HEK293 (cell line): ENCODE data around the gene TCEAL1.

Source experiments
- AEBP2 ChIP-seq: fragments of 450-650 bp; formaldehyde crosslinking; IDR thresholded peaks from 2 replicates; pipeline ENCODE4 v1.5.1; 2016; ENCODE audit warnings: missing biosample characterization, missing genetic modification characterization, borderline replicate concordance
- BCL11B ChIP-seq: fragments of 450-650 bp; formaldehyde crosslinking; IDR thresholded peaks from 2 replicates; pipeline ENCODE4 v1.5.1; 2016; ENCODE audit warnings: low read depth, missing biosample characterization, missing genetic modification characterization
- GLI2 ChIP-seq: fragments of 450-650 bp; formaldehyde crosslinking; IDR thresholded peaks from 2 replicates; pipeline ENCODE4; 2017; ENCODE audit warnings: missing biosample characterization, missing genetic modification characterization, low read depth, borderline replicate concordance
- HOXD13 ChIP-seq: sonication (generic); formaldehyde crosslinking; IDR thresholded peaks from 2 replicates; pipeline ENCODE4 v1.8.0; 2022; ENCODE audit warnings: missing genetic modification reagents, borderline replicate concordance
- KLF9 ChIP-seq: fragments of 450-650 bp; formaldehyde crosslinking; IDR thresholded peaks from 2 replicates; pipeline ENCODE4 v1.5.1; 2016; ENCODE audit warnings: missing biosample characterization, missing genetic modification characterization, low read depth
- PRDM1 ChIP-seq: fragments of 450-650 bp; formaldehyde crosslinking; IDR thresholded peaks from 2 replicates; pipeline ENCODE4; 2016; ENCODE audit warnings: missing biosample characterization, missing genetic modification characterization
- SP2 ChIP-seq: fragments of 450-650 bp; formaldehyde crosslinking; IDR thresholded peaks from 2 replicates; pipeline ENCODE4 v1.5.1; 2016; ENCODE audit warnings: missing biosample characterization, missing genetic modification characterization
- YY1 ChIP-seq: fragments of 450-650 bp; formaldehyde crosslinking; IDR thresholded peaks from 2 replicates; pipeline ENCODE4 v1.5.1; 2018; ENCODE audit warnings: missing biosample characterization, missing genetic modification characterization
- ZBTB11 ChIP-seq: fragments of 450-650 bp; formaldehyde crosslinking; conservative IDR thresholded peaks from 2 replicates; pipeline ENCODE4 v1.5.1; 2016; ENCODE audit warnings: low read depth, missing biosample characterization, missing genetic modification characterization
- ZBTB17 ChIP-seq: fragments of 450-650 bp; formaldehyde crosslinking; IDR thresholded peaks from 2 replicates; pipeline ENCODE4 v1.5.1; 2016; ENCODE audit warnings: missing biosample characterization, missing genetic modification characterization
- ZBTB8A ChIP-seq: fragments of 450-650 bp; formaldehyde crosslinking; IDR thresholded peaks from 2 replicates; pipeline ENCODE4 v1.5.1; 2016; ENCODE audit warnings: missing biosample characterization, missing genetic modification characterization
- ZEB2 ChIP-seq: fragments of 450-650 bp; formaldehyde crosslinking; IDR thresholded peaks from 2 replicates; pipeline ENCODE4 v1.5.1; 2016; ENCODE audit warnings: missing biosample characterization, missing genetic modification characterization
- ZNF133 ChIP-seq: fragments of 450-650 bp; formaldehyde crosslinking; IDR thresholded peaks from 2 replicates; pipeline ENCODE4 v1.5.1; 2016; ENCODE audit warnings: missing biosample characterization, missing genetic modification characterization
- ZNF157 ChIP-seq: fragments of 450-650 bp; formaldehyde crosslinking; IDR thresholded peaks from 2 replicates; pipeline ENCODE4 v1.5.1; 2016; ENCODE audit warnings: missing biosample characterization, missing genetic modification characterization
- ZNF223 ChIP-seq: fragments of 450-650 bp; formaldehyde crosslinking; IDR thresholded peaks from 2 replicates; pipeline ENCODE4 v1.5.1; 2016; ENCODE audit warnings: missing biosample characterization, missing genetic modification characterization
- ZNF24 ChIP-seq: fragments of 450-650 bp; formaldehyde crosslinking; IDR thresholded peaks from 2 replicates; pipeline ENCODE4 v1.5.1; 2016; ENCODE audit warnings: missing biosample characterization, missing genetic modification characterization
- ZNF426 ChIP-seq: fragments of 450-650 bp; formaldehyde crosslinking; IDR thresholded peaks from 2 replicates; pipeline ENCODE4 v1.5.1; 2017; ENCODE audit warnings: missing biosample characterization, missing genetic modification characterization, mild to moderate bottlenecking, inconsistent platforms, moderate library complexity
- ZNF473 ChIP-seq: fragments of 450-650 bp; formaldehyde crosslinking; IDR thresholded peaks from 2 replicates; pipeline ENCODE4 v1.5.1; 2017; ENCODE audit warnings: missing biosample characterization, missing genetic modification characterization
- ZNF488 ChIP-seq: fragments of 450-650 bp; formaldehyde crosslinking; IDR thresholded peaks from 2 replicates; pipeline ENCODE4 v1.5.1; 2016; ENCODE audit warnings: missing biosample characterization, missing genetic modification characterization
- ZNF548 ChIP-seq: fragments of 450-650 bp; formaldehyde crosslinking; IDR thresholded peaks from 2 replicates; pipeline ENCODE4 v1.5.1; 2016; ENCODE audit warnings: missing biosample characterization, missing genetic modification characterization
- ZNF561 ChIP-seq: fragments of 450-650 bp; IDR thresholded peaks from 2 replicates; pipeline ENCODE4 v1.5.1; 2018; ENCODE audit warnings: missing biosample characterization, missing genetic modification characterization, borderline replicate concordance
- ZNF571 ChIP-seq: fragments of 450-650 bp; formaldehyde crosslinking; IDR thresholded peaks from 2 replicates; pipeline ENCODE4 v1.5.0; 2017; ENCODE audit warnings: missing biosample characterization, missing genetic modification characterization
- ZNF639 ChIP-seq: fragments of 450-650 bp; formaldehyde crosslinking; IDR thresholded peaks from 2 replicates; pipeline ENCODE4 v1.5.1; 2016; ENCODE audit warnings: missing biosample characterization, missing genetic modification characterization
- ZNF664 ChIP-seq: fragments of 450-650 bp; formaldehyde crosslinking; IDR thresholded peaks from 2 replicates; pipeline ENCODE4 v1.5.1; 2016; ENCODE audit warnings: missing biosample characterization, missing genetic modification characterization
- ZNF692 ChIP-seq: fragments of 450-650 bp; formaldehyde crosslinking; IDR thresholded peaks from 2 replicates; pipeline ENCODE4 v1.5.1; 2016; ENCODE audit warnings: missing biosample characterization, missing genetic modification characterization
- ZNF707 ChIP-seq: fragments of 450-650 bp; formaldehyde crosslinking; IDR thresholded peaks from 2 replicates; pipeline ENCODE4 v1.5.1; 2016; ENCODE audit warnings: missing biosample characterization, missing genetic modification characterization
- ZNF768 ChIP-seq: fragments of 450-650 bp; formaldehyde crosslinking; IDR thresholded peaks from 2 replicates; pipeline ENCODE4 v1.5.1; 2018; ENCODE audit warnings: missing biosample characterization, mild to moderate bottlenecking, missing genetic modification characterization
- ZNF777 ChIP-seq: fragments of 450-650 bp; formaldehyde crosslinking; IDR thresholded peaks from 2 replicates; pipeline ENCODE4 v1.5.1; 2017; ENCODE audit warnings: missing biosample characterization, missing genetic modification characterization, borderline replicate concordance
- ZNF830 ChIP-seq: fragments of 450-650 bp; IDR thresholded peaks from 2 replicates; pipeline ENCODE4 v1.5.0; 2018; ENCODE audit warnings: missing biosample characterization, missing genetic modification characterization, low read depth, mild to moderate bottlenecking, moderate library complexity
- ZNF837 ChIP-seq: fragments of 450-650 bp; formaldehyde crosslinking; IDR thresholded peaks from 2 replicates; pipeline ENCODE4 v1.5.1; 2016; ENCODE audit warnings: missing biosample characterization, missing genetic modification characterization

TCEAL1 gene

GRCh38 chrX:103628386-103629317, at the start of gene TCEAL1 (continued):
- TF ChIP-seq ZBTB11 (tag by site-specific recombination) = 0 out of 2 replicates have a peak, but pooled peaks have one; percentile 19
- no peak for TF ChIP-seq ZNF777
- no peak for TF ChIP-seq ZNF488 (tag by site-specific recombination)
- TF ChIP-seq ZNF157 (tag by site-specific recombination) = no peak
- peak; percentile 82 for TF ChIP-seq ZBTB17 (tag by site-specific recombination)
- TF ChIP-seq ZNF707 (tag by site-specific recombination) = no peak
- no peak for TF ChIP-seq HOXD13
- TF ChIP-seq AEBP2 (tag by site-specific recombination) = no peak
- TF ChIP-seq ZNF426 = no peak
- TF ChIP-seq SP2 (tag by site-specific recombination) = no peak
- TF ChIP-seq YY1 (tag by site-specific recombination) = peak; percentile 45; the same call in 1 of the 2 replicates
- TF ChIP-seq ZBTB8A (tag by site-specific recombination) = no peak; the same call in 1 of the 2 replicates
- TF ChIP-seq ZNF830 (tag by site-specific recombination) = no peak
- no peak for TF ChIP-seq ZNF473 (tag by site-specific recombination)
- TF ChIP-seq GLI2 (tag by site-specific recombination) = no peak
- TF ChIP-seq BCL11B (tag by site-specific recombination) = no peak
- no peak for TF ChIP-seq ZEB2 (tag by site-specific recombination)
- TF ChIP-seq ZNF768 (tag by site-specific recombination) = no peak
- no peak for TF ChIP-seq ZNF548 (tag by site-specific recombination)
- no peak for TF ChIP-seq ZNF24
- TF ChIP-seq ZNF639 (tag by site-specific recombination) = no peak
- no peak for TF ChIP-seq ZNF561 (tag by site-specific recombination)
- TF ChIP-seq ZNF664 (tag by site-specific recombination) = no peak
- no peak for TF ChIP-seq ZNF133 (tag by site-specific recombination)
- TF ChIP-seq PRDM1 (tag by site-specific recombination) = peak; percentile 84
- peak; percentile 24 for TF ChIP-seq KLF9 (tag by site-specific recombination)
- TF ChIP-seq ZNF837 (tag by site-specific recombination) = no peak
- peak; percentile 44; the same call in 1 of the 2 replicates for TF ChIP-seq ZNF692 (tag by site-specific recombination)
- TF ChIP-seq ZNF223 (tag by site-specific recombination) = no peak
- TF ChIP-seq ZNF571 = no peak
